ENCODE data around the gene GNS.

Gene GNS

GRCh38 chr12:64791036-64791435, 31.8 kb upstream of the GNS start:
- no peak for FAIRE-seq
- DNase-seq (ENCODE audit: insufficient read length, low spot score) = no peak
- no peak for TF ChIP-seq CTCF (IDR thresholded peaks at IDR 0.05; ENCODE audit: insufficient read depth, missing control alignments)

GRCh38 chr12:64790166-64790565, 31.0 kb upstream of the GNS start:
- no peak for DNase-seq (ENCODE audit: insufficient read length, low spot score)
- FAIRE-seq = no peak
- TF ChIP-seq CTCF (IDR thresholded peaks at IDR 0.05; ENCODE audit: insufficient read depth, missing control alignments) = no peak

GRCh38 chr12:64785838-64786237, 26.6 kb upstream of the GNS start:
- DNase-seq (ENCODE audit: insufficient read length, low spot score) (no peak), FAIRE-seq (no peak)
- TF ChIP-seq CTCF (IDR thresholded peaks at IDR 0.05; ENCODE audit: insufficient read depth, missing control alignments) = no peak

GRCh38 chr12:64782191-64782876, 23.1 kb upstream of the GNS start:
- TF ChIP-seq CTCF (IDR thresholded peaks at IDR 0.05; ENCODE audit: insufficient read depth, missing control alignments) = no peak
- FAIRE-seq = no peak

GRCh38 chr12:64781280-64782190, 22.3 kb upstream of the GNS start:
- no peak for TF ChIP-seq CTCF (IDR thresholded peaks at IDR 0.05; ENCODE audit: insufficient read depth, missing control alignments)
- DNase-seq (ENCODE audit: insufficient read length, low spot score) = no peak
- FAIRE-seq = no peak

More at GRCh38 chr12:64782191-64782876, 23.1 kb upstream of the GNS start:
- no peak for DNase-seq (ENCODE audit: insufficient read length, low spot score)

- no peak for DNase-seq (ENCODE audit: insufficient read length, low spot score)
- no peak for TF ChIP-seq CTCF (IDR thresholded peaks at IDR 0.05; ENCODE audit: insufficient read depth, missing control alignments)
- no peak for FAIRE-seq
These were observed 21.5 kb upstream of the GNS start for GRCh38 chr12:64780531-64781279.

Measured in D721Med (cell line).